Mucosa of descending colon (tissue), 3 donors: ENCODE measurements around the gene PA2G4. TPM values are rescaled to one million over a fixed set of nuclear protein-coding genes. Genes with fewer than 3 reads are reported as not detected.

Experiments
- ATAC-seq: fragments of 200-7000 bp; cut with Tn5 transposase; one replicate; pipeline ENCODE4 v1.9.1; 2020; ENCODE audit warnings: mild to moderate bottlenecking, moderate library complexity
- DNase-seq, 3 donors: peaks; one replicate each; pipeline ENCODE4 v3.0.0-alpha.2; 2020
- H3K36me3 ChIP-seq: fragments of 200-600 bp; one replicate; pipeline ENCODE4 v1.8.0; 2021; ENCODE audit warnings: low read depth, mild to moderate bottlenecking
- H3K4me1 ChIP-seq: fragments of 200-600 bp; one replicate; pipeline ENCODE4 v1.8.0; 2021; ENCODE audit warnings: low read depth, mild to moderate bottlenecking
- H3K4me3 ChIP-seq: fragments of 200-600 bp; one replicate; pipeline ENCODE4 v1.8.0; 2021; ENCODE audit warnings: mild to moderate bottlenecking
- H3K9me3 ChIP-seq: fragments of 200-600 bp; one replicate; pipeline ENCODE4 v1.8.0; 2021; ENCODE audit warnings: mild to moderate bottlenecking
- intact Hi-C, 2 donors: fragments of 100-400 bp; cut with DNase I in 1 of 2; cut with micrococcal nuclease in 1 of 2; formaldehyde crosslinking; loops; one replicate each; pipeline versions ENCODE4 v1.11.0 to v1.11.1; 2022; cut with DNase I, micrococcal nuclease
- total RNA-seq, 3 donors: library from RNA; stranded (reverse); fragmentation: NEBNext Ultra II Directional in 2 of 3; extraction: Animal tissue kit (Norgen Biotek cat#: 25700) in 2 of 3; gene quantifications; one replicate each; pipeline versions ENCODE4 v1.2.1 to v1.2.4, GENCODE V29; 2021 to 2023
- TF ChIP-seq, protein P1 (sequence below): fragments of 200-600 bp; IDR thresholded peaks from one replicate; pipeline ENCODE4 v1.8.0; 2022; ENCODE audit warnings: antibody characterized with exemption, mild to moderate bottlenecking
- donor health status: DM: no; HTN: no; CAD: no; lungs with moderate emphysema.
- donor health status: DM: no; HTN: no; CAD: no.
- donor health status: DM: no; HTN: yes; CAD: no.

The PA2G4 gene
- total RNA-seq, 3 donors from 2014 or later: 61.7 to 94.9 (median 90.3) TPM

GRCh38 chr12:56081393-56082347, 22.7 kb upstream of the PA2G4 start:
- H3K36me3 ChIP-seq: no peaks in the 10 kb centered on the region
- peaks cover 39% of the 10 kb centered on the region for H3K4me1 ChIP-seq
- TF ChIP-seq, protein P1, sequence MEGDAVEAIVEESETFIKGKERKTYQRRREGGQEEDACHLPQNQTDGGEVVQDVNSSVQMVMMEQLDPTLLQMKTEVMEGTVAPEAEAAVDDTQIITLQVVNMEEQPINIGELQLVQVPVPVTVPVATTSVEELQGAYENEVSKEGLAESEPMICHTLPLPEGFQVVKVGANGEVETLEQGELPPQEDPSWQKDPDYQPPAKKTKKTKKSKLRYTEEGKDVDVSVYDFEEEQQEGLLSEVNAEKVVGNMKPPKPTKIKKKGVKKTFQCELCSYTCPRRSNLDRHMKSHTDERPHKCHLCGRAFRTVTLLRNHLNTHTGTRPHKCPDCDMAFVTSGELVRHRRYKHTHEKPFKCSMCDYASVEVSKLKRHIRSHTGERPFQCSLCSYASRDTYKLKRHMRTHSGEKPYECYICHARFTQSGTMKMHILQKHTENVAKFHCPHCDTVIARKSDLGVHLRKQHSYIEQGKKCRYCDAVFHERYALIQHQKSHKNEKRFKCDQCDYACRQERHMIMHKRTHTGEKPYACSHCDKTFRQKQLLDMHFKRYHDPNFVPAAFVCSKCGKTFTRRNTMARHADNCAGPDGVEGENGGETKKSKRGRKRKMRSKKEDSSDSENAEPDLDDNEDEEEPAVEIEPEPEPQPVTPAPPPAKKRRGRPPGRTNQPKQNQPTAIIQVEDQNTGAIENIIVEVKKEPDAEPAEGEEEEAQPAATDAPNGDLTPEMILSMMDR: no peak
- ATAC-seq: peak; percentile 69
- no peaks in the 10 kb centered on the region for H3K9me3 ChIP-seq
- H3K4me3 ChIP-seq: peak overlapping the region; percentile 25
- intact Hi-C loops: no loop called here
- DNase-seq: peak; percentile 78 to 84 (median 78)

GRCh38 chr12:56082382-56082781, 22.0 kb upstream of the PA2G4 start:
- Histone ChIP-seq H3K4me1 (peaks cover 42% of the 10 kb centered on the region), H3K9me3 (no peaks in the 10 kb centered on the region), H3K36me3 (no peaks in the 10 kb centered on the region), H3K4me3 (no peak overlapping the region)
- intact Hi-C loops: no loop called here
- TF ChIP-seq, protein P1: no peak
- ATAC-seq (no peak), DNase-seq (no peak)

DNA sequence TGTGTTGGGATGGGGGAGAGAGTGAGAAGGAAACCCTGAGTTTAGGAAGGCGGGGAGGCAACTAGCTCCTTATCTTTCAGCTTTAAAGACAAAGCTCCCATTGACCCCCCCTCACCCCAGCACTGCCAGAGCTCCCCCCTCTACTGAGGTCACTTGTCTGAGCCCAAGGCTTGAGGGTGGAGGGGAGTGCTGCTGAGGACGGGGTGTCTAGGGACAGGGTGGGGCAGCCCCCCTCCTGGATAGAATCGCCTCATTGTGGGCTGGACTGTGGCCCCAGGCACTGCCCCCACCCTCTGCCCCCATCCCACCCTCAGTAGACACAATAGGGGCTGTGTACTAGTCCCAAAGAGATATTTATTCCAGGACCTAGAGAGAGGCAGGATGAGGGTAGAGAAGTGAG, 21.4 kb upstream of the PA2G4 start:
- DNase-seq (no peak), ATAC-seq (no peak)
- Histone ChIP-seq H3K9me3 (no peaks in the 10 kb centered on the region), H3K4me3 (no peak overlapping the region), H3K36me3 (no peaks in the 10 kb centered on the region), H3K4me1 (peaks cover 42% of the 10 kb centered on the region)
- intact Hi-C loops: no loop called here
- TF ChIP-seq, protein P1: no peak

GRCh38 chr12:56084958-56085543, 19.3 kb upstream of the PA2G4 start:
- intact Hi-C loops: no loop called here
- Histone ChIP-seq H3K9me3 (no peaks in the 10 kb centered on the region), H3K36me3 (no peaks in the 10 kb centered on the region), H3K4me3 (no peak overlapping the region), H3K4me1 (peaks cover 33% of the 10 kb centered on the region)
- no peak for ATAC-seq
- TF ChIP-seq, protein P1: no peak
- DNase-seq: peak in 1 of 3 donors; percentile 61

DNA sequence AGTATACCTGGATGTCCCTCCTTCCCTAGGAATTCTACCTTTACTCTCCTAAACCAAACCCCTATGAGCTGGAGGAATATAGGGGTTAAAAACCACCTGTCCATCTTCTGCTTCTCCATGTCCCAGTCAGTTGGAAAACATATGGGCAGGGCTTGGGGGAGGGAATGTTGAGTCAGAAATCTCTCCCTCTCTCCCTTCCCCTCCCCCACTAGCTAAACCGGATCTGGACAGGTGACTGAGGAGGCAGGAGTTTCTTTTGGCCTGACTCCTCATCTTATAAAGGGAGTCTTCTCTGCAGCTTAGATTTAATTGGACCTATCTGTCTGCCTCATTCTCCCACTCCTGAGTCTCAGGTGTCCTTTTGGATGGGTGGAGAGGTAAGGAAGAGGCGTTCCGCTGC, 18.3 kb upstream of the PA2G4 start:
- H3K4me1 ChIP-seq: peaks cover 28% of the 10 kb centered on the region
- no peaks in the 10 kb centered on the region for H3K36me3 ChIP-seq
- H3K4me3 ChIP-seq: no peak overlapping the region
- intact Hi-C loops: no loop called here
- TF ChIP-seq, protein P1: no peak
- no peaks in the 10 kb centered on the region for H3K9me3 ChIP-seq
- DNase-seq (peak in 1 of 3 donors; percentile 79), ATAC-seq (peak; percentile 19)
